ENCODE results near the gene ZC3H12D.

The ZC3H12D gene

GRCh38 chr6:149414009-149414408 lies 70.8 kb downstream of the ZC3H12D start:
- no peak for DNase-seq (ENCODE audit: low spot score)

- DNase-seq (ENCODE audit: low spot score), result no peak
Measured at GRCh38 chr6:149410557-149410956, 74.3 kb downstream of the ZC3H12D start.

- DNase-seq (ENCODE audit: low spot score), result no peak
Measured at GRCh38 chr6:149409617-149410016, 75.2 kb downstream of the ZC3H12D start.

GRCh38 chr6:149405823-149406765 lies 78.7 kb downstream of the ZC3H12D start:
- no peak for DNase-seq (ENCODE audit: low spot score)

- DNase-seq (ENCODE audit: low spot score), result no peak
Measured at GRCh38 chr6:149403534-149403933, 81.3 kb downstream of the ZC3H12D start.

GRCh38 chr6:149400050-149400449 lies 84.8 kb downstream of the ZC3H12D start, which contains the start of gene SUMO4:
TSS of gene SUMO4 (plus strand) at chr6:149400262. CDS start at chr6:149400392, 130 bp downstream.
- DNase-seq (ENCODE audit: low spot score), result no peak

GRCh38 chr6:149397384-149397783 lies 87.4 kb downstream of the ZC3H12D start:
- DNase-seq (ENCODE audit: low spot score), result no peak

Measured in ecto neural progenitor cell (in vitro differentiated cells).